ENCODE results near the gene TCF7. TPM values are rescaled to one million over a fixed set of nuclear protein-coding genes. Genes with fewer than 3 reads are reported as not detected.
"Not testable (repeated sequence)": the region's sequence is repeated elsewhere in the genome, so short reads cannot be mapped to it uniquely, and the experiment has no call there.

Gene TCF7
- total RNA-seq, 1 donor from 2014 or later, result under 0.01 TPM

GRCh38 chr5:134145041-134145757, 30.7 kb downstream of the TCF7 start:
- DNase-seq (ENCODE audit: low read depth in 2 of 2), result no peak

- DNase-seq (ENCODE audit: low read depth in 2 of 2), result peak; percentile 73 to 79
Measured at GRCh38 chr5:134145779-134146581, 31.5 kb downstream of the TCF7 start.

- DNase-seq (ENCODE audit: low read depth in 2 of 2), result no peak
Measured at GRCh38 chr5:134146651-134147518, 32.4 kb downstream of the TCF7 start.

- DNase-seq (ENCODE audit: low read depth in 2 of 2), result no peak
Measured at GRCh38 chr5:134148316-134148715, 33.8 kb downstream of the TCF7 start.

- DNase-seq (ENCODE audit: low read depth in 2 of 2), result no peak
Measured at GRCh38 chr5:134148986-134149539, 34.6 kb downstream of the TCF7 start.

GRCh38 chr5:134149571-134150303, 35.3 kb downstream of the TCF7 start:
- DNase-seq (ENCODE audit: low read depth in 2 of 2), result no peak

- no peak for DNase-seq (ENCODE audit: low read depth in 2 of 2)
Measured at GRCh38 chr5:134151723-134152122, 37.2 kb downstream of the TCF7 start.

- not testable (repeated sequence) for DNase-seq (ENCODE audit: low read depth in 2 of 2)
Measured at GRCh38 chr5:134152173-134152832, 37.8 kb downstream of the TCF7 start.

GRCh38 chr5:134153241-134153640, 38.8 kb downstream of the TCF7 start:
- no peak for DNase-seq (ENCODE audit: low read depth in 2 of 2)

GRCh38 chr5:134153657-134154056, 39.2 kb downstream of the TCF7 start:
- DNase-seq (ENCODE audit: low read depth in 2 of 2), result no peak

- no peak for DNase-seq (ENCODE audit: low read depth in 2 of 2)
Measured at GRCh38 chr5:134161513-134162395, 47.3 kb downstream of the TCF7 start.

GRCh38 chr5:134162592-134162991, 48.1 kb downstream of the TCF7 start:
- DNase-seq (ENCODE audit: low read depth in 2 of 2), result no peak

GRCh38 chr5:134171972-134172371, 57.5 kb downstream of the TCF7 start:
- no peak for DNase-seq (ENCODE audit: low read depth in 2 of 2)

GRCh38 chr5:134174841-134175839, 60.7 kb downstream of the TCF7 start:
- peak; percentile 42 to 44 for DNase-seq (ENCODE audit: low read depth in 2 of 2)

GRCh38 chr5:134175921-134176510, 61.5 kb downstream of the TCF7 start:
- peak; percentile 34 to 42 for DNase-seq (ENCODE audit: low read depth in 2 of 2)

- DNase-seq (ENCODE audit: low read depth in 2 of 2), result peak; percentile 85 to 88
Measured at GRCh38 chr5:134176511-134177368, 62.3 kb downstream of the TCF7 start, which contains the start of gene SKP1. Gene SKP1, minus strand, starts transcription at chr5:134176950. Its CDS starts 2,928 bp downstream, at chr5:134174022.

Data from lung microvascular endothelial cell (primary cell).